Bronchial epithelial cell (primary cell): ENCODE results near the gene TRPM1. TPM values are rescaled to one million over a fixed set of nuclear protein-coding genes. Genes with fewer than 3 reads are reported as not detected.

ENCODE experiments used
- DNase-seq: peaks from one replicate; pipeline ENCODE4 v3.0.0-alpha.2; 2010; ENCODE audit warnings: low read depth
- FAIRE-seq: peaks from 2 replicates; lab custom pipeline; 2011; peaks lifted over from hg19 to GRCh38; lab: Jason Lieb, UNC
- H3K27me3 ChIP-seq: 2 replicates; pipeline ENCODE4 v1.5.1; 2011; ENCODE audit warnings: low read length; ENCODE audit not compliant: control insufficient read depth, insufficient read depth
- H3K36me3 ChIP-seq: 2 replicates; pipeline ENCODE4 v1.5.1; 2011; ENCODE audit warnings: low read length; ENCODE audit not compliant: control insufficient read depth, insufficient read depth
- H3K4me3 ChIP-seq: 2 replicates; pipeline ENCODE4 v1.5.1; 2011; ENCODE audit warnings: mild to moderate bottlenecking, low read depth, low read length, control low read depth
- total RNA-seq: library from RNA; depleted of rRNA; stranded (reverse); fragments of >200 nt; gene quantifications from 2 replicates; pipeline ENCODE4 v1.2.1, GENCODE V29; 2014
- TF ChIP-seq, protein P1 (sequence below): IDR thresholded peaks from 2 replicates; pipeline ENCODE4 v1.5.1; 2011; ENCODE audit warnings: mild to moderate bottlenecking, moderate library complexity, low read length, control low read depth, inconsistent platforms; ENCODE audit not compliant: insufficient read depth, severe bottlenecking

The TRPM1 gene
- total RNA-seq, 1 donor from 2014 or later: under 0.01 TPM

DNA sequence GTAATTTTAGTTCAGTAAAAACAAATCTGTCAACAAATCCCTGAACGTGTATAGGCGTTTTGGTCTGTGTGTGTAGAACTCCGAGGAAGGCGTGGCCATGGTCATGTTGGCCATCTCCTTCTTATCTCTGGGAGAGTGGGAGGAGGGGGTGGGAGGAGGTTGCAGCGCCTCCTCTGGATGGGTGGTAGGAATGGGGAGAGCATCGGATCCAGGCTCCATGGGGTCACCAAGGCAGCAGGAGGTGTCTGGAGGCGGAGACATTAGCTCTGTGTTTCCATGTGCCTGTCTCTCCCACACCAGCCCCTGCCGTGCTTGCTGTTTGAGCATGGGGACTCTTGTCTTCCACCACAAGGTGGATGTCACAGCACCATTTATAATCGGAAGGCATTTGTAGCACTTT, 34.5 kb upstream of the TRPM1 start:
- Histone ChIP-seq H3K36me3 (no peaks in the 10 kb centered on the region), H3K4me3 (no peak overlapping the region), H3K27me3 (no peaks in the 10 kb centered on the region)
- no peak for DNase-seq
- FAIRE-seq: no peak
- TF ChIP-seq, protein P1, sequence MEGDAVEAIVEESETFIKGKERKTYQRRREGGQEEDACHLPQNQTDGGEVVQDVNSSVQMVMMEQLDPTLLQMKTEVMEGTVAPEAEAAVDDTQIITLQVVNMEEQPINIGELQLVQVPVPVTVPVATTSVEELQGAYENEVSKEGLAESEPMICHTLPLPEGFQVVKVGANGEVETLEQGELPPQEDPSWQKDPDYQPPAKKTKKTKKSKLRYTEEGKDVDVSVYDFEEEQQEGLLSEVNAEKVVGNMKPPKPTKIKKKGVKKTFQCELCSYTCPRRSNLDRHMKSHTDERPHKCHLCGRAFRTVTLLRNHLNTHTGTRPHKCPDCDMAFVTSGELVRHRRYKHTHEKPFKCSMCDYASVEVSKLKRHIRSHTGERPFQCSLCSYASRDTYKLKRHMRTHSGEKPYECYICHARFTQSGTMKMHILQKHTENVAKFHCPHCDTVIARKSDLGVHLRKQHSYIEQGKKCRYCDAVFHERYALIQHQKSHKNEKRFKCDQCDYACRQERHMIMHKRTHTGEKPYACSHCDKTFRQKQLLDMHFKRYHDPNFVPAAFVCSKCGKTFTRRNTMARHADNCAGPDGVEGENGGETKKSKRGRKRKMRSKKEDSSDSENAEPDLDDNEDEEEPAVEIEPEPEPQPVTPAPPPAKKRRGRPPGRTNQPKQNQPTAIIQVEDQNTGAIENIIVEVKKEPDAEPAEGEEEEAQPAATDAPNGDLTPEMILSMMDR: no peak

DNA sequence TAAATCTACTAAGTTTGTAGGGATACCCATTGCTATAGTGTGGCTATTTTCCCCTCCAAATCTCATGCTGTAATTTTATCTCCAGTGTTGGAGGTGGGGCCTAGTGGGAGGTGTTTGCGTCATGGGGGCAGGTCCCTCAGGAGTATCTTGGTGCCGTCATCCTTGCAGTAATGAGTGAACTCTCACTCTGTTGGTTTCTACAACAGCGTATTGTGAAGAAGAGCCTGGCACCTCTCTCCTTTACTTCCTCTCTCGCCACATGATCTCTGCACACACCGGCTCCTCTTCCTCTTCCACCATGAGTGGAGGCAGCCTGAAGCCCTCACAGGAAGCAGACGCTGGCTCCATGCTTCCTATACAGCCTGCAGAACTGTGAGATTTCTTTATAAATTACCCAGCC, 34.0 kb upstream of the TRPM1 start:
- DNase-seq (no peak), FAIRE-seq (no peak)
- Histone ChIP-seq H3K4me3 (no peak overlapping the region), H3K36me3 (no peaks in the 10 kb centered on the region), H3K27me3 (no peaks in the 10 kb centered on the region)
- TF ChIP-seq, protein P1: no peak

DNA sequence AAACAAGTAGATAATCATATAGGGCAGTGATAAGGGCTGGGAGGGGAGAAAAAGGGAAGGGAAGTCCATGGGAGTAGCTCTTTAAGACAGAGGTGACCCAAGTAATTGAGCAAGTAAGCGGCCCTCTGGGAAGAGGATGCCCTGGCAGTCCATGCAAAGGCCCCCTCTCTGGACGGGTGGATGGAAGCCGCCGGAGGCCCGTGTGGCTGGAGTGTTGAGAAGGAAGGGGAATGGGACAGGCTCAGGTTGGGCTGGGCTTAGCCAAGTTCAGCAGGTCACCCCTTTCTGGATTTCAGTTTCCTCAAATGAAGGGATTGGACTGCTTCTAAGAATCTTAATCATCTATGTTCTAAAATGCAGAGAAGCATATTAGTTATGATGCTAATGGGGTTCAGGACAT, 32.4 kb upstream of the TRPM1 start:
- no peak for DNase-seq
- H3K27me3 ChIP-seq: no peaks in the 10 kb centered on the region
- no peaks in the 10 kb centered on the region for H3K36me3 ChIP-seq
- no peak overlapping the region for H3K4me3 ChIP-seq
- no peak for FAIRE-seq
- TF ChIP-seq, protein P1: no peak

DNA sequence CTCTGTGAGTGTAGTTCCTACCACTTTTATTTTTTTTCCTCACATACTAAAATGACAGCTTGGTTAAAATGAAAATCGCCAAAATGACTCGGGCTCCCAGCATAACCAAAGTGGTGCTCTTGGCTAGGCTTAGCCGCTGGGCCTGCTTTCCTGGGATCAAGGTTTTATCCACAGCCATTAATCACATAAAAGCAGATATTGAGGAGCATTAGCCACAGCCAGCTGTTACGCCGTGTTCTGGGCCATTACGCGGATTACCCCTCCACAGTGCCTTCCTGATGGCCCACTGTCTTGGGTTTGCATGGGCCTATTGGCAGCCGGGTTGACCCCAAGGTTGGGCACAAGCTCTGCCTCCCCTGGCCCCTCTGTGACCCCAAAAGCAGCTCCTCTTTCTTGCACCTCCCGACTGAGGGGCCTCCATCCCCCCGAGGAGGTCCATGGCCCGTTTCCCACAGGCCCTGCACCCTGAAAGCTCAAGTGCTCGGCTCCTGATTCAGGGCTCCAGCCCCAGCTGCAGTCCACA, 30.4 kb upstream of the TRPM1 start:
- Histone ChIP-seq H3K27me3 (no peaks in the 10 kb centered on the region), H3K4me3 (no peak overlapping the region), H3K36me3 (no peaks in the 10 kb centered on the region)
- FAIRE-seq: no peak
- DNase-seq: no peak
- TF ChIP-seq, protein P1: no peak

DNA sequence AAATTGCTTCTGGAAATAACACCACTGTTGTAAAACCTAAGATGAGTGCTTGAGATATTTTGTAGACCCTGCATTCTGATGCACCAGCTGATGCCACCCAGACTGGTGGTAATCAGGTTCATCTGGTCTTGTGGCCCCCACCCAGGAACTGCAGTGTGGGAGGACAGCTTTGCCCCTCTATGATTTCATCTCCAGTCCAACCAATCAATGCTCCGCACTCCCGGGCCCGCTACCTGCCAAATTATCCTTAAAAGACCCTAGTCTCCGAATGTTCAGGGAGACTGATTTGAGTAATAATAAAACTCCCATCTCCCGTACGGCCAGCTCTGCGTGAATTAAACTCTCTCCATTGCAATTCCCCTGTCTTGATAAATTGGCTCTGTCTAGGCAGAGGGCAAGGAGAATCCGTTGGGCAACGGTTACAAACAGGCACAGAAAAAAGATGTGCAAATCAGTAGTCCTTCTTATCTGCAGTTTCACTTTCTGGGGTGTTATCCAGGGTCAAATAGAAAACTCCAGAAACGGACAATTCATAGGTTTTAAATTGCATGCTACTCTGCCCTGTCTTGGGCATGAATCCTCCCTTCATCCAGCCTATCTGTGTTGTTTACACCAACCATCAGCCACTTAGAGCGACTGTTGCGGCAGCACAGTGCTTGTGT, 29.2 kb upstream of the TRPM1 start:
- H3K36me3 ChIP-seq: no peaks in the 10 kb centered on the region
- FAIRE-seq (no peak), DNase-seq (no peak)
- TF ChIP-seq, protein P1: no peak
- no peaks in the 10 kb centered on the region for H3K27me3 ChIP-seq
- no peak overlapping the region for H3K4me3 ChIP-seq
